Measurements from ENCODE around the gene YIPF4.

DNA sequence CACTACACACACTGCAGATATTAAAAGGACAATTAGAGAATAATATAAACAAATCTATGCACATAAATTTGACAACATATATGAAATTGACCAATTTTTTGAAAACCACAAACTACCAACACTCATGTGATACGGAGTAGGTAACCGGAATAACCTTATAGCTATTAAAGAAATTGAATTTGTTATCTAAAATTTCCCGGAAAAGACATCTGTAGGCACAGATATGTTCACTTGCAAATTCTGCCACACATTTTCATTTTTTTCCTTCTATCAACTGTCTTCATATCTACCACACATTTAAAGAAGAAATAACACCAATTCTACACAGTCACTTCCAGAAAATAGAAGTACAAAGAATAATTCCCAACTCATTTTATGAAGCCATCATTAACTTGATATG, 35.4 kb upstream of the YIPF4 start:
- TF ChIP-seq, protein P1, sequence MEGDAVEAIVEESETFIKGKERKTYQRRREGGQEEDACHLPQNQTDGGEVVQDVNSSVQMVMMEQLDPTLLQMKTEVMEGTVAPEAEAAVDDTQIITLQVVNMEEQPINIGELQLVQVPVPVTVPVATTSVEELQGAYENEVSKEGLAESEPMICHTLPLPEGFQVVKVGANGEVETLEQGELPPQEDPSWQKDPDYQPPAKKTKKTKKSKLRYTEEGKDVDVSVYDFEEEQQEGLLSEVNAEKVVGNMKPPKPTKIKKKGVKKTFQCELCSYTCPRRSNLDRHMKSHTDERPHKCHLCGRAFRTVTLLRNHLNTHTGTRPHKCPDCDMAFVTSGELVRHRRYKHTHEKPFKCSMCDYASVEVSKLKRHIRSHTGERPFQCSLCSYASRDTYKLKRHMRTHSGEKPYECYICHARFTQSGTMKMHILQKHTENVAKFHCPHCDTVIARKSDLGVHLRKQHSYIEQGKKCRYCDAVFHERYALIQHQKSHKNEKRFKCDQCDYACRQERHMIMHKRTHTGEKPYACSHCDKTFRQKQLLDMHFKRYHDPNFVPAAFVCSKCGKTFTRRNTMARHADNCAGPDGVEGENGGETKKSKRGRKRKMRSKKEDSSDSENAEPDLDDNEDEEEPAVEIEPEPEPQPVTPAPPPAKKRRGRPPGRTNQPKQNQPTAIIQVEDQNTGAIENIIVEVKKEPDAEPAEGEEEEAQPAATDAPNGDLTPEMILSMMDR (IDR thresholded peaks at IDR 0.05; ENCODE audit: insufficient read depth, low read depth, low read length): no peak
- no peak for TF ChIP-seq EZH2 (IDR thresholded peaks at IDR 0.05; ENCODE audit: insufficient read depth, low read length)
